A673 (cell line): ENCODE measurements around the gene UBN2. TPM values are rescaled to one million over a fixed set of nuclear protein-coding genes. Genes with fewer than 3 reads are reported as not detected.

ENCODE experiments used
- BruUV-seq: library from RNA; stranded (reverse); fragments of 400-500 nt; replicated peaks from 2 replicates; lab custom pipeline; 2021; lab: Mats Ljungman, UMichigan
- CTCF ChIA-PET: fragments of 300-600 bp; sonication (Branson Sonifier 250); formaldehyde crosslinking; loops from one replicate; lab custom pipeline; 2022; ENCODE audit warnings: antibody characterized with exemption; lab: Charles Lee
- POLR2A ChIA-PET: fragments of 300-600 bp; sonication (Branson Sonifier 250); formaldehyde crosslinking; loops from one replicate; lab custom pipeline; 2022; ENCODE audit warnings: antibody characterized with exemption; ENCODE audit not compliant: low non-redundant PET; lab: Charles Lee
- DNase-seq: peaks from one replicate; pipeline ENCODE4 v3.0.0-alpha.2; 2015; ENCODE audit warnings: low spot score
- H3K27ac ChIP-seq: fragments of 200-600 bp; sonication (generic); 2 replicates; pipeline ENCODE4 v1.5.1; 2016; ENCODE audit warnings: mixed run types, low read depth, mild to moderate bottlenecking, mixed read lengths, antibody characterized with exemption, low read length; ENCODE audit not compliant: poor library complexity, severe bottlenecking
- H3K27me3 ChIP-seq: fragments of 200-600 bp; sonication (generic); replicated peaks from 2 replicates; pipeline ENCODE4 v1.6.1; 2017; ENCODE audit warnings: mixed run types, low read depth, mild to moderate bottlenecking, mixed read lengths, antibody characterized with exemption, low read length; ENCODE audit not compliant: insufficient read depth, poor library complexity
- H3K36me3 ChIP-seq: fragments of 200-600 bp; sonication (generic); 2 replicates; pipeline ENCODE4 v1.6.1; 2016; ENCODE audit warnings: mixed run types, mild to moderate bottlenecking, mixed read lengths, antibody characterized with exemption, low read length; ENCODE audit not compliant: insufficient read depth, poor library complexity, severe bottlenecking
- H3K4me1 ChIP-seq: fragments of 200-600 bp; sonication (generic); 2 replicates; pipeline ENCODE4 v1.6.1; 2017; ENCODE audit warnings: mixed run types, mild to moderate bottlenecking, mixed read lengths, antibody characterized with exemption, low read length; ENCODE audit not compliant: insufficient read depth, poor library complexity, severe bottlenecking
- H3K4me3 ChIP-seq: fragments of 200-600 bp; sonication (generic); 2 replicates; pipeline ENCODE4 v1.5.1; 2016; ENCODE audit warnings: low read depth, mixed run types, mild to moderate bottlenecking, mixed read lengths, low read length; ENCODE audit not compliant: poor library complexity, severe bottlenecking
- H3K9me3 ChIP-seq: fragments of 200-600 bp; sonication (generic); 2 replicates; pipeline ENCODE4 v1.6.1; 2016; ENCODE audit warnings: mixed run types, low read depth, mild to moderate bottlenecking, mixed read lengths, antibody characterized with exemption, low read length; ENCODE audit not compliant: poor library complexity, severe bottlenecking
- EZH2 ChIP-seq: fragments of 200-600 bp; sonication (generic); IDR thresholded peaks from 2 replicates; pipeline ENCODE4 v1.6.1; 2017; ENCODE audit warnings: borderline replicate concordance, low read depth, mild to moderate bottlenecking, mixed read lengths, antibody characterized with exemption, low read length; ENCODE audit not compliant: poor library complexity, severe bottlenecking
- intact Hi-C: fragments of 100-400 bp; cut with micrococcal nuclease; formaldehyde crosslinking; loops from one replicate; pipeline ENCODE4 v1.10.0; 2022; ENCODE audit not compliant: unreplicated experiment
- total RNA-seq: library from RNA; stranded (reverse); gene quantifications from 2 replicates; pipeline ENCODE4 v1.2.3, GENCODE V29; 2021
- TF ChIP-seq, protein P1 (sequence below): fragments of 300-800, 200-600 bp; sonication (generic); conservative IDR thresholded peaks from 2 replicates; pipeline ENCODE4 v1.5.1; 2017; ENCODE audit warnings: low read depth, mild to moderate bottlenecking, antibody characterized with exemption, low read length, moderate library complexity, mixed read lengths

The UBN2 gene
- total RNA-seq, 1 experiment from 2014 or later, result 14.5 TPM

DNA sequence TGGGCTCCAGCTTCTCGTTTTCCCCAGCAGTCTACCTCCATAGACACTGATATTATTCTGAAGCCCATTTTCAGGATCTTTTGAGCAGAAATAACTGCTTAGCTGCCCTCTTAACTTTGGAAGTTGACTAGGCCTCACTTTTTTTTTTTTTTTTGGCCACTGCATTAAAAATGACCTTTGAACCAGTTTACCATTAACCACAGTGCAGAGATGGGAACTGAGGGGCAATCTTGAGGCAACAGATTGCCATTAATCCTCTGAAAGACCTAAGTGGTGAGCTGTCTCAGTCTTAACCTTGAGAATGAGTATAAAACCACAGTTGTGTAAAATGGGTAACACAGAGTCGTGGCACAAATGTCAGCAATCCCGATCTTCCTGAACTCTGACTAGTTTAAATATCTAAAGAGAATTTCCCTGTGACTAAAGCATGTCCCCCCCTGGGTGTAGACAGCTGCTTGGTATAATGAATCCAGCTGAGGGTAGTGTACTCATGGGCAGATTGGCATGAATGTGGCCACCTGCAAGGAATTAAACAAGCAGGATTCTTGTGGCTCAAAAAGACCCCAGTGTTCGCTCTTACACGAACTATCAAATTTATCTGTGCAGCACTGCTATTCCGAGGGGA is 64.0 kb downstream of the UBN2 start:
- H3K4me1 ChIP-seq, result no peaks in the 10 kb centered on the region
- no peak overlapping the region for H3K4me3 ChIP-seq
- H3K27ac ChIP-seq, result no peak overlapping the region
- ChIA-PET CTCF (no interaction called here), POLR2A (no interaction called here)
- BruUV-seq, result no TSS peak
- no peaks in the 10 kb centered on the region for H3K27me3 ChIP-seq
- TF ChIP-seq, protein P1, sequence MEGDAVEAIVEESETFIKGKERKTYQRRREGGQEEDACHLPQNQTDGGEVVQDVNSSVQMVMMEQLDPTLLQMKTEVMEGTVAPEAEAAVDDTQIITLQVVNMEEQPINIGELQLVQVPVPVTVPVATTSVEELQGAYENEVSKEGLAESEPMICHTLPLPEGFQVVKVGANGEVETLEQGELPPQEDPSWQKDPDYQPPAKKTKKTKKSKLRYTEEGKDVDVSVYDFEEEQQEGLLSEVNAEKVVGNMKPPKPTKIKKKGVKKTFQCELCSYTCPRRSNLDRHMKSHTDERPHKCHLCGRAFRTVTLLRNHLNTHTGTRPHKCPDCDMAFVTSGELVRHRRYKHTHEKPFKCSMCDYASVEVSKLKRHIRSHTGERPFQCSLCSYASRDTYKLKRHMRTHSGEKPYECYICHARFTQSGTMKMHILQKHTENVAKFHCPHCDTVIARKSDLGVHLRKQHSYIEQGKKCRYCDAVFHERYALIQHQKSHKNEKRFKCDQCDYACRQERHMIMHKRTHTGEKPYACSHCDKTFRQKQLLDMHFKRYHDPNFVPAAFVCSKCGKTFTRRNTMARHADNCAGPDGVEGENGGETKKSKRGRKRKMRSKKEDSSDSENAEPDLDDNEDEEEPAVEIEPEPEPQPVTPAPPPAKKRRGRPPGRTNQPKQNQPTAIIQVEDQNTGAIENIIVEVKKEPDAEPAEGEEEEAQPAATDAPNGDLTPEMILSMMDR, result no peak
- no peak for TF ChIP-seq EZH2
- no peak for DNase-seq
- H3K9me3 ChIP-seq, result no peaks in the 10 kb centered on the region
- intact Hi-C loops, result no loop called here
- H3K36me3 ChIP-seq, result no peaks in the 10 kb centered on the region

DNA sequence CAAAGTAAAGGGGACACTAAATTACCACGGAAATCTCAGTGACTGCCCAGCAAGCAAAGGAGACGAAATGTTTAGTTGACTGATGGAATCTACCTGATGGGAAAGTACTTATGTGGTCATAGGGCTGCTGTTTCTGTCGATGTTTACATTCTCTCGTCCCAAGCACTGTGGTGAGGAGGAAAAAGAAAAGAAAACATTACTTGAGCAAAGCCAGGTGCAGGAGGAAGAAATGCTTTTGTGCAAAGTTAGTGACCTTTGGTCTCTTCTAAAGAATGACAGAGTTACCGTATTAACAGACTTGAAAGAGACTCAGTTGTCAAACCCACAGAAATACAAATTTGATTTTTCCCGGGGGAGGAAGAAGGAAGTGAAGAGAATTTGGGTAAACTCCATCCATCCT is 66.8 kb downstream of the UBN2 start:
- CTCF ChIA-PET, result no interaction called here
- H3K4me3 ChIP-seq, result no peak overlapping the region
- no TSS peak for BruUV-seq
- intact Hi-C loops, result no loop called here
- H3K36me3 ChIP-seq, result no peaks in the 10 kb centered on the region
- H3K27ac ChIP-seq, result no peak overlapping the region
- no peak for DNase-seq
- no peaks in the 10 kb centered on the region for H3K9me3 ChIP-seq
- H3K27me3 ChIP-seq, result no peaks in the 10 kb centered on the region
- TF ChIP-seq EZH2, result no peak
- TF ChIP-seq, protein P1, result no peak
- no peaks in the 10 kb centered on the region for H3K4me1 ChIP-seq
- POLR2A ChIA-PET, result no interaction called here

- no TSS peak for BruUV-seq
- Histone ChIP-seq H3K4me1 (no peaks in the 10 kb centered on the region), H3K36me3 (no peaks in the 10 kb centered on the region), H3K9me3 (no peaks in the 10 kb centered on the region), H3K4me3 (no peak overlapping the region), H3K27me3 (no peaks in the 10 kb centered on the region), H3K27ac (no peak overlapping the region)
- intact Hi-C loops, result no loop called here
- CTCF ChIA-PET, result no interaction called here
- POLR2A ChIA-PET, result no interaction called here
- no peak for TF ChIP-seq EZH2
- TF ChIP-seq, protein P1, result no peak
- no peak for DNase-seq
These were observed 68.3 kb downstream of the UBN2 start for GRCh38 chr7:139299296-139299695.
